Mesothelial cell of epicardium (in vitro differentiated cells): Measurements from ENCODE around the gene PGR. TPM values are rescaled to one million over a fixed set of nuclear protein-coding genes. Genes with fewer than 3 reads are reported as not detected.

Source experiments
- DNase-seq, 2 experiments: peaks; one replicate each; pipeline ENCODE4 v3.0.0; 2021; ENCODE audit warnings: low spot score in 2 of 2; ENCODE audit not compliant: unreplicated experiment in 2 of 2
- H3K27ac Mint-ChIP-seq: 2 replicates; pipeline ENCODE4 v1.8.0; 2021; ENCODE audit warnings: mixed read lengths
- H3K27me3 Mint-ChIP-seq: 2 replicates; pipeline ENCODE4 v1.8.0; 2021; ENCODE audit warnings: low read depth, mixed read lengths
- H3K36me3 Mint-ChIP-seq: 2 replicates; pipeline ENCODE4 v1.8.0; 2021; ENCODE audit warnings: mixed read lengths
- H3K4me1 Mint-ChIP-seq: 2 replicates; pipeline ENCODE4 v1.8.0; 2021; ENCODE audit warnings: mixed read lengths
- H3K4me3 Mint-ChIP-seq: 2 replicates; pipeline ENCODE4 v1.8.0; 2021; ENCODE audit warnings: mild to moderate bottlenecking, moderate library complexity, mixed read lengths
- H3K9me3 Mint-ChIP-seq: 2 replicates; pipeline ENCODE4 v1.8.0; 2021; ENCODE audit warnings: mixed read lengths
- CTCF ChIP-seq: fragments of 200-600 bp; sonication (generic); IDR thresholded peaks from one replicate; pipeline ENCODE4 v1.5.0; 2021; ENCODE audit warnings: antibody characterized with exemption; ENCODE audit not compliant: unreplicated experiment
- total RNA-seq: library from RNA; stranded (reverse); gene quantifications from 3 replicates; pipeline ENCODE4 v1.2.1, GENCODE V29; 2021

PGR gene
- total RNA-seq, 1 donor from 2014 or later: 0.02 TPM

GRCh38 chr11:101138245-101138930, 8.8 kb upstream of the PGR start:
- no peak for DNase-seq
- H3K27ac Mint-ChIP-seq: no peak overlapping the region
- no peaks in the 10 kb centered on the region for H3K9me3 Mint-ChIP-seq
- no peaks in the 10 kb centered on the region for H3K36me3 Mint-ChIP-seq
- no peaks in the 10 kb centered on the region for H3K4me1 Mint-ChIP-seq
- H3K27me3 Mint-ChIP-seq: peaks cover 45% of the 10 kb centered on the region
- TF ChIP-seq CTCF: no peak
- H3K4me3 Mint-ChIP-seq: no peak overlapping the region

GRCh38 chr11:101133190-101133589, 3.6 kb upstream of the PGR start:
- H3K4me3 Mint-ChIP-seq: no peak overlapping the region
- H3K4me1 Mint-ChIP-seq: peaks cover 8% of the 10 kb centered on the region
- no peak for DNase-seq
- H3K27ac Mint-ChIP-seq: no peak overlapping the region
- no peak for TF ChIP-seq CTCF
- no peaks in the 10 kb centered on the region for H3K9me3 Mint-ChIP-seq
- peaks cover 86% of the 10 kb centered on the region for H3K27me3 Mint-ChIP-seq
- no peaks in the 10 kb centered on the region for H3K36me3 Mint-ChIP-seq

GRCh38 chr11:101128571-101129202, 926 bp downstream of the PGR start:
- no peak for DNase-seq

GRCh38 chr11:101127699-101128570, 1.7 kb downstream of the PGR start:
- no peak for TF ChIP-seq CTCF
- Mint-ChIP-seq H3K27me3 (peaks cover 94% of the 10 kb centered on the region), H3K4me1 (peaks cover 14% of the 10 kb centered on the region), H3K4me3 (peak overlapping the region; percentile 54), H3K9me3 (no peaks in the 10 kb centered on the region), H3K27ac (no peak overlapping the region), H3K36me3 (no peaks in the 10 kb centered on the region)
- peak in 1 of 2 experiments; percentile 44 for DNase-seq

More at GRCh38 chr11:101128571-101129202, 926 bp downstream of the PGR start:
- Mint-ChIP-seq H3K36me3 (no peaks in the 10 kb centered on the region), H3K4me3 (peak overlapping the region; percentile 48), H3K4me1 (peaks cover 14% of the 10 kb centered on the region), H3K27ac (no peak overlapping the region), H3K27me3 (peaks cover 93% of the 10 kb centered on the region), H3K9me3 (no peaks in the 10 kb centered on the region)
- no peak for TF ChIP-seq CTCF

- peaks cover 14% of the 10 kb centered on the region for H3K4me1 Mint-ChIP-seq
- H3K27me3 Mint-ChIP-seq: peaks cover 94% of the 10 kb centered on the region
- H3K4me3 Mint-ChIP-seq: peak overlapping the region; percentile 65
- TF ChIP-seq CTCF: no peak
- no peaks in the 10 kb centered on the region for H3K9me3 Mint-ChIP-seq
- no peaks in the 10 kb centered on the region for H3K36me3 Mint-ChIP-seq
- DNase-seq: peak; percentile 22 to 51
- no peak overlapping the region for H3K27ac Mint-ChIP-seq
Measured at GRCh38 chr11:101127197-101127698, 2.4 kb downstream of the PGR start.
